ENCODE results near the gene LCN6.

DNA sequence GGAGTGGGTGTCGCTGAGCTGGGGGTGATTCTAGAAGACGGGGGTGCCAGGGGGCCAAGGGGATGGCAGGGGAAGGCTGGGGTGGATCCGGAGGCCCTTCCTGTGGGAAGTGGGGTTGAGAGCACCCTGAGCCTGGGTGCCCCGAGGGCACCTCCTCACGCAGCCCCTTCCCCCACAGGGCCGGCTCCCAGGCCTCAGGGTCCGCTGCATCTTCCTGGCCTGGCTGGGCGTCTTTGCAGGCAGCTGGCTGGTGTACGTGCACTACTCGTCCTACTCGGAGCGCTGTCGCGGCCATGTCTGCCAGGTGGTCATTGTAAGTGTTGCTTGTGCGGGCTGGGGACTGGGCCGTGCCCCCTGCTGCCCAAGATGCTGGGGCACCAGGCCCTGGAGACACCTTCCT lies 30.9 kb downstream of the LCN6 start:
- TF ChIP-seq, protein P1, sequence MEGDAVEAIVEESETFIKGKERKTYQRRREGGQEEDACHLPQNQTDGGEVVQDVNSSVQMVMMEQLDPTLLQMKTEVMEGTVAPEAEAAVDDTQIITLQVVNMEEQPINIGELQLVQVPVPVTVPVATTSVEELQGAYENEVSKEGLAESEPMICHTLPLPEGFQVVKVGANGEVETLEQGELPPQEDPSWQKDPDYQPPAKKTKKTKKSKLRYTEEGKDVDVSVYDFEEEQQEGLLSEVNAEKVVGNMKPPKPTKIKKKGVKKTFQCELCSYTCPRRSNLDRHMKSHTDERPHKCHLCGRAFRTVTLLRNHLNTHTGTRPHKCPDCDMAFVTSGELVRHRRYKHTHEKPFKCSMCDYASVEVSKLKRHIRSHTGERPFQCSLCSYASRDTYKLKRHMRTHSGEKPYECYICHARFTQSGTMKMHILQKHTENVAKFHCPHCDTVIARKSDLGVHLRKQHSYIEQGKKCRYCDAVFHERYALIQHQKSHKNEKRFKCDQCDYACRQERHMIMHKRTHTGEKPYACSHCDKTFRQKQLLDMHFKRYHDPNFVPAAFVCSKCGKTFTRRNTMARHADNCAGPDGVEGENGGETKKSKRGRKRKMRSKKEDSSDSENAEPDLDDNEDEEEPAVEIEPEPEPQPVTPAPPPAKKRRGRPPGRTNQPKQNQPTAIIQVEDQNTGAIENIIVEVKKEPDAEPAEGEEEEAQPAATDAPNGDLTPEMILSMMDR (IDR thresholded peaks at IDR 0.05), result no peak
- TF ChIP-seq POLR2A (IDR thresholded peaks at IDR 0.05) (no peak), POLR2AphosphoS5 (IDR thresholded peaks at IDR 0.05) (no peak)
